ENCODE measurements around the gene HNRNPAB.
A peak's percentile ranks its signal among the peaks of the same experiment; 100 is the strongest.

The HNRNPAB gene

GRCh38 chr5:178230879-178231538, 26.7 kb downstream of the HNRNPAB start:
- no peak for DNase-seq (ENCODE audit: low read depth)

DNA sequence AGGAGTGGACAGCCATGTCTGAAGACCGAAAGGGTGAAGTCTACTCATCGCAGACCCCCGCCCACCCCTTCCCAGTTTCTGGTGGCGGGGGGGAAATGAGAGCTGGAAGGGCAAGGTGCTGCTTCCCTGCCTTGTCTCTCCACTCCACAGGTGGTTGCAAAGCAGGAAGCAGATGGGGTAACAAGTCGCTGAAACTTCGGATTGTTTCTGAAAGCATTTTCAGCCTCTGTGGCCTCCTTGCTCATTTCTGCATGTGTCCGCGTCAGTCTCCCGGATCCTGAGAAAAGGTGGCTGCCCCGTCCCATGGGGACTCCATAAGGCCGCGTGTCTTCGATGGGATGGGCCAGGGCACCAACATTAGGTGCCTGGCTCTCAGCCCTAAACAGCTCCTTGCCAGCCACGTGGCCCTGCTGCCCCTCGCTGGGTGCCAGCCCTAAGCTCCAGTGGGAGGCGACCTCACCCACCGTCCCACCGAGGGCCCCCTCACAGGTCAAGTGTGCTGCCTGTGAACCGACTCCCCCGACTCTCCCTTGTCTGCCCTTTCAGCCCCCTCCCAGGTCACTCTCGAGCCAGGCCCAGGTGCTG, 27.3 kb downstream of the HNRNPAB start:
- no peak for DNase-seq (ENCODE audit: low read depth)

DNA sequence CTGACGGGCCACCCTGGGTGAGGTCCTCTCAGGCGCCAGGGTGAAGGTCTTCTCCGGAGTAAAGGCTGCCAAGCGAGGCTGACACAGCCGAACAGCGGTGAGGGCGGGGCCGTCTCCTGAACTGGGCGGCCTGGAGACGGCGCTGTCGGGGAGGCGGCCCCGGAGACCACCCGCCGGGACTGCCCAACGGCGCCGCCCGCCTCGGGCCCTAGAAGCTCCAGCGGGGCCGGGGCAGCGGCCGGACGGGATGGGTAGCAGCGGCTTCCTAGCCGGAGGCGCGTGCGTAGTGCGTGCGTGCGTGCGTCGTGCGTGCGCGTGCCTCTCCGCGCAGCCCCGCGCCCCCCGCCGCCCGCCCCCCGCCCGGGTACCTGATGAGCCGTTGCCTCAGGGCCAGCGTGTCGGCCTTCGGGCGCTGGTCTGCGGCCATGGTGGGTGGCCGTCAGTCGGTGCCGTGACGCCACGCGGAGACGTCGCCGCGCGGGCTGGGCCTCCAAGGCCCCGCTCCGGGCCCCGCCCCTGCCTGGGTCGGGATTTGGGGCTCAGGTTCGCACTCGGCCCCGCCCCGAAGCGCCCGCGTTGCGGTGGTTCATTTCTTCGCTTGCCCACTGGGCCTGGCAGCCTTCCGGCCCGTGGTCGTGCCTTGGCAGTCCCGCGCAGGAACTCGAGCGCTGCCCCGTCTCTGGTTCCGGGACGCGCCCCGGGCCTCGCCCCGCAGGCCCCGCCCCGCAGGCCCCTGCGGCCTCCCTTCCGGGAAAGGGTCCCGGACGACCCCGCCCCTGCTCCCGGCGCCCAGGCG, 28.0 kb downstream of the HNRNPAB start, which contains the start of gene PHYKPL:
Gene PHYKPL, minus strand, starts transcription at position 679 of the 796 bp plus-strand sequence. Its CDS starts 252 bp downstream, at position 427.
- DNase-seq (ENCODE audit: low read depth): peak; percentile 70

DNA sequence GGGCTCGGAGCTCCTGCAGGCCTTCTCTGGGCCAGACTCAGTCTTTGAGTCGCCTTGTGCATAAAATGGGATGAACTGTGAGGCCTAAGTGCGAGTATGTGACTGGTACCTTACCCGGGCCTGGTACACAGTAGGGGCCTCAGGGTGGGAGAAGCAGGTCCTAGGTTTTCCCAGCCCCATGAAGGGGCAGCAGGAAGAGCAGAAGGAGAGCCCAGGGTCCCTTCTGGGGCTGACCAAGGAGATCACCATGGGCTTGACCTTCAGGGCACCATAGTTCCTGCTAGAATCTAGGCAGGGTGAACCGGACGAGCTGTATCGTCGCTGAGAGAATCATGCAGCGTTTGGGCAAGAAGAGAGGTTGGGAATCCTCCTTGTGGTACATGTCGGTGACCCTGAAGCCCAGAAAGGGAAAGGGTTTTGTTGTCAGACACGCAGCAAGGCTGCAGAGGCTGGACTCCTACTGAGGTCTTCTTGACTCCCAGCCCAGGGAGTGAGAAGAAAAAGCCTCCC, 28.6 kb downstream of the HNRNPAB start:
- DNase-seq (ENCODE audit: low read depth): no peak

DNA sequence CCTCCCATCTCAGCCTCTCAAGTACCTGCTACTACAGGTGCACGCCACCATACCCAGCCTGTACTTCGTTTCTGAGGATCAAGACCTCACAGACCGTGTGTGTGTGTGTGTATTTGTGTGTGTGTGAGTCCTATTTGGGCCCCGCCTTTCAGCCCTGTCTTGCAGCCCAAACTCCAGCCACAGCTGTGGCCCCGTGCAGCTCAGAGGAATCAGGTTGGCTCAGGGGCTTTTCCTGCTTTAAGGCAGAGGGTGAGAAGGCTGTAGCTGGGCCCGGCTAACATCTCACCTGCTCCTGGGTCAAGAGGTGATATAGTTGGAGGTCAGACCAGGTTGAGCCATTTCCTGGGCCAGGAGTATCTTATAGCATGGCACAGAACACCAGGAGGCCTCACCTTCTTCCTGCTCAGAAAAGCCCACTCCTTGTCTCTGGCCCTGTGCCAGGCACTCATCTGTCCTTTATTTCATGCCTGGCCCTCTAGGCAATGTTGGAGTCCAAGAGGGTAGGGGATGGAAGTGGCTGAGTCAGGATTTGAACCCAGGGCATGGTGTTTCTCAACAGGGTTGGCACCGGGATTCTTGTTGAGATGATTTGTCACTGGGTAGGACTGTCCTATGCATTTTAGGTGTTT, 29.9 kb downstream of the HNRNPAB start:
- DNase-seq (ENCODE audit: low read depth): no peak

GRCh38 chr5:178234750-178235587, 30.6 kb downstream of the HNRNPAB start:
- peak; percentile 61 for DNase-seq (ENCODE audit: low read depth)

- DNase-seq (ENCODE audit: low read depth): no peak
These were observed 31.2 kb downstream of the HNRNPAB start for GRCh38 chr5:178235588-178235974.

GRCh38 chr5:178236126-178236525, 31.8 kb downstream of the HNRNPAB start:
- no peak for DNase-seq (ENCODE audit: low read depth)

- no peak for DNase-seq (ENCODE audit: low read depth)
These were observed 32.3 kb downstream of the HNRNPAB start for GRCh38 chr5:178236679-178237078.

DNA sequence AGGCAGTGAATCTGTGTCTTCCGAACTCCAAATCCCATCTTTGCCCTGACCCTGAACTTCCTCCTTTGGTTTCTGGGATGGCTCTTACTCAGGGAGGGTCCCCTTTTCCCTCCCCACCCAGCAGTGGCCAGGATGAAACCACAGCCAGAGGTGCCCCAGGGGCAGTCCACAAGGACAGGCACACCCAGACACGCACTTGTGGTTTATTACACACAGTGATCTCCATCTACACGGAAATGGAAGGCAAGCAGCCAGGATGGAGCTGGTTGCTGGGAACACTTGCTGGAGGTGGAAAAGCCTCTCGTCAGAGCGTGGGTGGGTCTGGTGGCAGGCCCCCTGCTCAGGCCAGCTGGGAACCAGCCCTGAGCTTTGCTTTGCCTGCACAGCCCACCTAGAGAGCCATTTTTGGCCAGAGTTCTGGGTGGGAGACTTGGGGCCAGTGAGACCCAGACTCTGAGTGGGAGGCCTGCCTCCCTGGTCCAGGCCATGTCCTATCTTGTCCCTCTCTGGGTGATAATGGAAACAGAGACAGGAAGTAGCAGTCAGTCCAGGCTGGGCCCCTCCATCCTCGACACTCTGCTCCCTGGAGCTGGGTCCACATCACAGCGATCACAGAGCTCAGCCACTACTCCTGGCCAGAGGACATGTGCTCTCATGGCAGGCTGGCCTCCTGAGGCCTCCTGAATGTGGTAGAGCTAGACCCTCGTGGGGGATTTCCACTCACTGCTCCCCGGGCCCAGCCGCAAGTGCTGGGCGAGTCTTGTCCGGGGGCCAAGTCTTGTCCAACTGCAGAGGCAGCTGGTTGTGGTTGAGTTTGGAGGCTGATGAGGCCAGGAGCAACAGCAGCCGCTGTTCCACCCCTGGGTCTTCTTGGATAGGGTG, 33.3 kb downstream of the HNRNPAB start:
- DNase-seq (ENCODE audit: low read depth): no peak

GRCh38 chr5:178238313-178238635, 33.9 kb downstream of the HNRNPAB start:
- DNase-seq (ENCODE audit: low read depth): no peak

- DNase-seq (ENCODE audit: low read depth): peak; percentile 43
These were observed 34.6 kb downstream of the HNRNPAB start for GRCh38 chr5:178238711-178239592.

DNA sequence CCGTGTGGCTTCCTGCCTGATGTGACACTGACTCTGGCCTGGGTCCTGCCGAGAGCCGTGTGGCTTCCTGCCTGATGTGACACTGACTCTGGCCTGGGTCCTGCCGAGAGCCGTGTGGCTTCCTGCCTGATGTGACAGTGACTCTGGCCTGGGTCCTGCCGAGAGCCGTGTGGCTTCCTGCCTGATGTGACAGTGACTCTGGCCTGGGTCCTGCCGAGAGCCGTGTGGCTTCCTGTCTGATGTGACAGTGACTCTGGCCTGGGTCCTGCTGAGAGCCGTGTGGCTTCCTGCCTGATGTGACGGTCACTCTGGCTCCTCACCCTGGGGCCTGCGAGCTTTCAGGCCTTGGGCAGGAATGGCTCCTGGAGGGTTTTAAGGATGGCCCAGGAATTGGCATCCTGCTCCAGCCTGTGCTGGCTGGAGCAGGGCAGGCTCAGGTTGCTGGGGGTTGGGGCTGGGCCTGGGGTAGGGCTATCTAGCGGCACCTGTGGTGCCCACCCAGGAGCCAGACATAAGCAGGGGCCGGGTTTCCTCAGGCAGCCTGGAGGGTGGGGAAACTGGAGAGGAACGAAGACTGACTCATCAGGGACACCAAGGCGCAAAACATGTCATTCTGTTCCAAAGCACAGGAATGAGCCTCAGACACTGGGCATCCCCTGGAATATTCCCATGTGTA, 35.4 kb downstream of the HNRNPAB start:
- peak; percentile 45 for DNase-seq (ENCODE audit: low read depth)

DNA sequence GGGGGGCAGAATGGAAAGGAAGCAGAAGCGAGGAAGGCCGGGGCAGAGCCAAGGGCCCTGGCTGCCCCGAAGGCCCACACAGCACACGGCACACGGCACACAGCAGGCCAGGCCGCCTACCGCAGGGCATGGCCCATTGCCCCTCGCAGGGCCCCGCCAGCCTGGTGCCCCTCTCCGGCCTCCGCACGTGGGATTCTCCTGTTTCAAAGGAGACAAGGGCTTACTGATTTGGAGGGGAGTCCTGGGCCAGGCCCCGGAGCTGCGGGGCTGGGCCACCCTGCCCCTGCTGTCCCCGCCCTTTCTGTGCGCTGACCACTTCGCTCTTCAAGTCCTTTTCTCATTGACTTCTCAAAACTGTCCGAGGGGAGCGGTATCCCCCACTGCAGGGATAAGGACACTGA, 36.0 kb downstream of the HNRNPAB start:
- no peak for DNase-seq (ENCODE audit: low read depth)

DNA sequence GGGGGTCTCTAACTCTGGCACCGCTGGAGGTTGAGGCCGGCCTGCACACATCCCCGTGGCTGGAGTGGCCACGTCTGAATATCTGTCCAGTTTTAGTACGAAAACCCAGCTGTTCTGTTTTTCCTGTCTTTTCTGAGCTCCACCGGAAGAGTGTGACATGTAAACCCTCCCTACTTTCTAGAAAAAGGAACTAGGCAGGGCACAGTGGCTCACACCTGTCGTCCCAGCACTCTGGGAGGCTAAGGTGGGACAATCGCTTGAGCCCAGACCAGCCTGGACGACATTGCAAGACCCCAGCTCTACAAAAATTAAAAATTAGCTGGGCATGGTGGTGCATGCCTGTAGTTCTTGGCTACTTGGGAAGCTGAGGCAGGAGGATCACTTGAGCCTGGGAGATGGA, 36.4 kb downstream of the HNRNPAB start:
- DNase-seq (ENCODE audit: low read depth): peak; percentile 32

DNA sequence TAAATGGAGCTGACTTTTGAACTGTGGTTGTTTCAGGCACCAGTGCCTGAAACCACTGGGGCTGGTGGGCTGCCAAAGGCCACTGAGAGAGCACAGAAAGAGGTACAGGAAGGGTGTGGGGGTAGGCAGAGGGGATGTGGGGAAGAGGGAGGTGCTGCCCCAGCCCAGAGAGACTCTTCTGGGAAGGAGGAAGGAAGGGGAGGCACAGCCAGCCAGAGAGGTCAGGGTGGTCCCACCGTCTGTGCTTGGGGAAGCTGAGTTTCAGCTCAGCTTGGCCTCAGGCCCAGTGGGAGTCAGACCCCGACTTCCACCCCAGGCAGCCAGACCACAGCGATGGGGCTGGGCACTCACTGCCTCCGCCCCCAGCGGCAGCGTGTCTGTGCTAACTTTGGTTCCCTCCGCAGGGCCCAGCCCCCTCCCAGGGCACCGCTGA, 36.9 kb downstream of the HNRNPAB start:
- DNase-seq (ENCODE audit: low read depth): peak; percentile 91

DNA sequence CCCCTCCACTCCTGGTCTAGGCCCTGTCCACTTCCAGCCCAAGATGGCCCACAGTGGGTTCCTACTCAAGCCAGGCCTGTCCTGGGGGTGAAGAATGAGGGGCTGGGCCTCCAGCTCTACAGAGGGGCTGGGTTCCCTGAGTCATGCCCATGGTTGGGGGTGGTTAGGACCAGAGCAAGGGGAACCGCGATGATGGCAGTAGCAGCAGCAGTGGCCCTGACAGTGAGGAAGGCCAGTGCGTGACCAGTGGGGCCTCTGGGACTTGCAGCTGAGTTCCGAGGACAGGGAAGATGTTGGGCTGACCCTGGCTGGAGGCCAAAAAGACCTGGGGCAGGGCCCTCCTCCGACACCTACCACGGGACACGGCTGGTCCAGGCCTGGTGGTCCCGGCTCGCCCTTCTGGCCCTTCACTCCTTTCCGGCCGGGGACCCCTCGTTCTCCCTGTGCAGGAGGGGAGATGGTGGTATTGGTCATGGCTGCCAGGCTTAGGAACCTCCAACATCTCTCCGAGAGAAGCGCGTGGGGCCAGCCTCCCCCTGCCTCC, 37.4 kb downstream of the HNRNPAB start:
- no peak for DNase-seq (ENCODE audit: low read depth)

GRCh38 chr5:178242416-178242815, 38.1 kb downstream of the HNRNPAB start:
- no peak for DNase-seq (ENCODE audit: low read depth)

DNA sequence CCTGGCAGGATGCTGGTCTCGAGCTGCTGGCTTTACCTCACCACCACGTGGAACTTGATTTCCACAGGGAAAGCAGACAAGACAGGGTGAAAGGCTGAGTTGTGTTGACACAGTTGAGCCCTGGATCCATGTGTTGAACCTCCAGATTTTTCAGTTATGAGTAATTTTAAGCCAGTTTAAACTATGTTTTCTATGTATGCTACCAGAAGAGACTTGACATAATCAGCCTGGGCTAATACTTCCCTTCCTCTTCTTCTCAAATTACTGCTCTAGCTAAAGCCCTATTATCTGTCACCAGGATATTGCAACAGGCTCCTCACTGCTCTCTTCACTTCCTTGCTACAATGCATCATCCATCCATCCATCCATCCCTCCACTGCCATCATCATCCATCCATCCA, 40.2 kb downstream of the HNRNPAB start:
- no peak for DNase-seq (ENCODE audit: low read depth)

All from CMK (cell line).